Activated naive CD8-positive, alpha-beta T cell treated with anti-CD3 and anti-CD28 coated beads for 36 hours (primary cell): ENCODE results near the gene PECR. TPM values are rescaled to one million over a fixed set of nuclear protein-coding genes. Genes with fewer than 3 reads are reported as not detected.

ENCODE experiments used
- DNase-seq: peaks from one replicate; pipeline ENCODE4 v3.0.0; 2021
- H3K27ac Mint-ChIP-seq: one replicate; pipeline ENCODE4 v1.8.0; 2022; ENCODE audit warnings: mild to moderate bottlenecking, moderate library complexity, mixed read lengths
- H3K27me3 Mint-ChIP-seq: one replicate; pipeline ENCODE4 v1.8.0; 2022; ENCODE audit warnings: mild to moderate bottlenecking, mixed read lengths
- H3K36me3 Mint-ChIP-seq: one replicate; pipeline ENCODE4 v1.8.0; 2021; ENCODE audit warnings: mild to moderate bottlenecking, mixed read lengths
- H3K4me1 Mint-ChIP-seq: one replicate; pipeline ENCODE4 v1.8.0; 2021; ENCODE audit warnings: mixed read lengths
- H3K4me3 Mint-ChIP-seq: one replicate; pipeline ENCODE4 v1.8.0; 2022; ENCODE audit warnings: mild to moderate bottlenecking, moderate library complexity, mixed read lengths
- H3K9me3 Mint-ChIP-seq: one replicate; pipeline ENCODE4 v1.8.0; 2022; ENCODE audit warnings: mixed read lengths
- total RNA-seq, 2 experiments: library from RNA; stranded (reverse); gene quantifications; one replicate each; pipeline ENCODE4 v1.2.3, GENCODE V29; 2021

PECR gene
- total RNA-seq, result 10 to 100 TPM; 15.3 to 16.2 TPM

DNA sequence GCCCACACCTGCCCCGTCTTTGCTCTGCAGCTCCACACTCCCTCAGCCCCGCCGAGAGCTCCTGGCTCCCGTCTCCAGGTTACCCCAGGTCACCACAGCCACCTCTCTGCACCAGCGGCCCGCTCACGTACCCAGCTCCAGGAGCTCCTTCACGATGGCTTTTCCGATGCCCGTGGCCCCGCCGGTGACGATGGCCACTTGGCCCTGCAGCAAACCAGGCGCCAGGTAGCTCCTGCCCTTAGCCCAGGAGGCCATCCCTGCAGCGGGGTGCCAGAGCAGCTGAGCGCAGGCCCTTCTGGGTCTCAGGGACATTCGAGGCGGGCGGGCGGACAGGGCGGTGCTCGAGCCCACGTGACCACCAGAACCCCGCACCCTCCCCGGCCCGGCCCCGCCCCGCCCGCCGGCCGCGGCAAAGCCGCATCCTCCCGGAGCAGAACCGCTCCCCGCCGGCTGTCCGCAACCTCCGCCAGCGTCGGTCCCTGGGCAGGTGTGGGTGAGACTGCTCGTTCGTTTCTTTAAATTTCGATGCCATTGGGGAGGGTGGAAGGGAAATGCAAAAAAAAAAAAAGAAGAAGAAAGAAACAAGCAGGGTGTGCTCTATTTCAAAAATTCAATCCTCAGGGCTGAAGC, at the start of gene PECR, which contains the start of gene TMEM169:
TSS of gene PECR (minus strand) at position 323 of the 630 bp plus-strand sequence. CDS start at position 255, 68 bp downstream.
TSS of gene TMEM169 (plus strand) at position 433 of the 630 bp plus-strand sequence. CDS start 14,045 bp downstream, outside the sequence.
- peaks cover 3% of the 10 kb centered on the region for H3K9me3 Mint-ChIP-seq
- peaks cover 39% of the 10 kb centered on the region for H3K4me1 Mint-ChIP-seq
- no peaks in the 10 kb centered on the region for H3K36me3 Mint-ChIP-seq
- H3K27me3 Mint-ChIP-seq, result no peaks in the 10 kb centered on the region
- H3K27ac Mint-ChIP-seq, result peak within 1 kb of the TSS; percentile 82
- peak within 1 kb of the TSS; percentile 97 for H3K4me3 Mint-ChIP-seq
- DNase-seq, result peak; percentile 79

DNA sequence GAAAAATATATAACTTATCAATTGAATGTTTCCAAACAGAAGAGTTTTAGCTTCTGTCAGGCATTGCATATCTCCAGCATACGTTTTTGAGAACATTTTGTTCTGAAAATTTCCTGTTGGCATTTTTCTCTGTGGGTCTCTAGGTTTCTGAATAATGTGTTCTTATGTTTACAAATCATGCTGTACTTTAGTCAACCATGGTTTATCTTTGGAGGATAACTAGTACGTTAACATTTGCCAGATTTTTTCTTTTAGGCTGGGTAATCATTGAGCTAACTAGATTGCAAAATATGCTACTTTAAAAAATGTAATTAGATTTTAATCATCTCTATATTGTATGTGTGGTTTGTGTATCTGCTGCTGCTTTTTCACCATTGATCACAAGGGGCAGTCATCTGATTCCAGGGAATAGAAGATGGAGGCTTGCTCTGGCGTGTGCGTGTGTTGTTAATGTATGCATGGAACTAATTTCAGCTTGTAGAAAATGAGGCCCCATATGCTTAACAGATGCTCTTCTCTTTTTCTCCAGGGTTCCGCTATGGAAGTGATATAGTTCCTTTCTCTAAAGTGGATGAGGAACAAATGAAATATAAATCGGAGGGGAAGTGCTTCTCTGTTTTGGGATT, 48.9 kb upstream of the PECR start:
- no peaks in the 10 kb centered on the region for H3K9me3 Mint-ChIP-seq
- peaks cover 52% of the 10 kb centered on the region for H3K36me3 Mint-ChIP-seq
- DNase-seq, result no peak
- H3K27ac Mint-ChIP-seq, result no peak overlapping the region
- H3K27me3 Mint-ChIP-seq, result no peaks in the 10 kb centered on the region
- H3K4me3 Mint-ChIP-seq, result no peak overlapping the region
- peaks cover 49% of the 10 kb centered on the region for H3K4me1 Mint-ChIP-seq

DNA sequence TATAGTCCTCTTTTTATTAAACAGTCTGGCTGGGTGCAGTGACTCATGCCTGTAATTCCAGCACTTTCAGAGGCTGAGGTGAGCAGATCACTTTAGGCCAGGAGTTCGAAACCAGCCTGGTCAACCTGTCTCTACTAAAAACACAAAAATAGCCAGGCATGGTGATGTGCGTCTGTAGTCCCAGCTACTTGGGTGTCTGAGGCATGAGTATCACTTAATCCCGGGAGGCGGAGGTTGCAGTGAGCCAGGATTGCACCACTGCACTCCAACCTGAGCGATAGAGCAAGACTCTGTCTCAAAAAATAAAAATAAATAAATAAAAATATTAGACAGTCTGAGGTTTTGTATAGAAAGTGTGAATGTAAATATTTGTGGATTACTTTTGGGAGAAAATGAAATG, 45.3 kb upstream of the PECR start:
- H3K36me3 Mint-ChIP-seq, result peaks cover 53% of the 10 kb centered on the region

DNA sequence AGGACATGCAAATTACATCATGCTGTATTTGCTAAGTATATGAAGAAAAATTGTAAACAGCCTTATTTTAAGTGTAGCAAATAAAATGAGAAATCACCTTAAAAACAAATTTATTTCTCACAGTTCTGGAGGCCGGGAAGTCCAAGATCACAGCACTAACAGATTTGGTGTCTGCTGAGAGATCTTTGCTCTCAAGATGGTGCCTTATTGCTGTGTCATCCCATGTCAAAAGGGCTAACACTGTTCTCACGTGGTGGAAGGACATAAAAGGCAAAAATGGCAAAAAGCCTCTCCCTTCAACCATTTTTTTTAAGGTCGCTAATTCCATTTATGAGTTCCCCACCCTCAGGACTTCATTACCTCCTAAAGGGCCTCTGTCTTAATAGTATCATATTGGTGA, 39.6 kb upstream of the PECR start:
- H3K4me1 Mint-ChIP-seq, result peaks cover 81% of the 10 kb centered on the region
- DNase-seq, result no peak
- H3K9me3 Mint-ChIP-seq, result no peaks in the 10 kb centered on the region
- H3K36me3 Mint-ChIP-seq, result peaks cover 77% of the 10 kb centered on the region
- peak overlapping the region; percentile 97 for H3K27ac Mint-ChIP-seq
- peak overlapping the region; percentile 11 for H3K4me3 Mint-ChIP-seq
- H3K27me3 Mint-ChIP-seq, result no peaks in the 10 kb centered on the region

More for the DNA sequence above, 45.3 kb upstream of the PECR start:
- Mint-ChIP-seq H3K4me1 (peaks cover 60% of the 10 kb centered on the region), H3K4me3 (no peak overlapping the region), H3K27me3 (no peaks in the 10 kb centered on the region), H3K9me3 (no peaks in the 10 kb centered on the region), H3K27ac (peak overlapping the region; percentile 22)
- DNase-seq, result no peak

DNA sequence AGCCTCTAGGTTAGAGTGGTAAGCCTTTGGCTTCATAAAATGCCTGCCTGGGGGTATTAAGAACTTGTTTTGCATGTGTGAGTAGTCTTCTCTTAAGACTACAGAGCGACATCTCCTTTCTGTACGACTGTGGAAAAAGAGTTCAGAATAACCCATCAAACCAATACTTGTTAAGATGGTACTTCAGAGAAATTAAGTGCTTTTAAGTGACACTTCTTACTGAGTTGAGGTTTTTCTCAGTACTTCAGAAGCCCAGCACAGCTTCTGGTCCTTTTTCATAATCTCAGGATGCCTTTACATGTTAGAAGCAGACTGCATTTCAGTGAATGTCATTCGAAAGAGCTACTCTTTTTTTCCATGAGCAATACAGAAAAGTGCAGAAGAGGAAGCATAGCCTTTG, 38.4 kb upstream of the PECR start:
- H3K27me3 Mint-ChIP-seq, result no peaks in the 10 kb centered on the region
- H3K4me3 Mint-ChIP-seq, result peak overlapping the region; percentile 67
- H3K27ac Mint-ChIP-seq, result peak overlapping the region; percentile 97
- H3K4me1 Mint-ChIP-seq, result peaks cover 81% of the 10 kb centered on the region
- no peak for DNase-seq
- no peaks in the 10 kb centered on the region for H3K9me3 Mint-ChIP-seq
- H3K36me3 Mint-ChIP-seq, result peaks cover 81% of the 10 kb centered on the region

DNA sequence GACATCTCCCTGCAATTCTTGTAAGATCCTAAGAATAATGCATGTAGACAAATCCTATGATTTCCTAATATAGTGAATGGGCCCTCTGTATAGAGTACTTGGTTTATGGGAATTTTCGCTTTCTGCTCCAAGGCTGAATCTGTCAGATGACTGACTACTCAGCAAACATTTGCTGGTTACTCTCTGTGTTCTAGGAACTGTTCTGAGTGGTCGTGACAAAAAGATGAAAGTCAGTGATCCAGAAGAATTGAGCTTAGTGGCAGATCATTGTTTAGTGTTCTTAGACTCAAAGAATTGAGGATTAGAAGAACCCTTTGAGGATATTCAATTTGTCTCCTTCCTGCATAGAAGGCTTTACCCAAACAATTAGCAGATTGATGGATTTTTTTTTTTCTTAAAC, 37.5 kb upstream of the PECR start:
- Mint-ChIP-seq H3K27me3 (no peaks in the 10 kb centered on the region), H3K9me3 (no peaks in the 10 kb centered on the region), H3K4me3 (peak overlapping the region; percentile 50), H3K27ac (peak overlapping the region; percentile 97), H3K4me1 (peaks cover 81% of the 10 kb centered on the region), H3K36me3 (peaks cover 82% of the 10 kb centered on the region)
- DNase-seq, result no peak

DNA sequence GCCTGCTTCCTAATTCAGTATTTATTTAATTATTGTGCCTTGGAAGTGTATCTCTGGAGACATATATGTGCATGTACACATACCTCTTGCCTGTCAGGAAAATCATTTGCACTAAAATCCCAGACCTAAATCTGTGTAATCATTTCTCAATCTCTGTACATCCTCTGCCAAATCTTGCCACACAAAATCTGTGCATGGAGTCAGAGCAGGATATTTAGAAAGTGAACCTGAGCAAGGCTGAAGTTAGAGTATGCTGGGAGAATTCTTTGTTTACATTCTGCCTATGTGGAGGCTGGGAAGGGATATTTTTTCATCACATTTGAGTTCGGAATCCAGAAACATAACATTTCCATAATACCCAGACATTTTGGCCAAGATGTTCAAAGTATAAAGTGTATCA, 36.9 kb upstream of the PECR start:
- H3K27ac Mint-ChIP-seq, result peak overlapping the region; percentile 97
- peaks cover 84% of the 10 kb centered on the region for H3K36me3 Mint-ChIP-seq
- H3K9me3 Mint-ChIP-seq, result no peaks in the 10 kb centered on the region
- H3K27me3 Mint-ChIP-seq, result no peaks in the 10 kb centered on the region
- peaks cover 84% of the 10 kb centered on the region for H3K4me1 Mint-ChIP-seq
- DNase-seq, result no peak
- H3K4me3 Mint-ChIP-seq, result peak overlapping the region; percentile 44

DNA sequence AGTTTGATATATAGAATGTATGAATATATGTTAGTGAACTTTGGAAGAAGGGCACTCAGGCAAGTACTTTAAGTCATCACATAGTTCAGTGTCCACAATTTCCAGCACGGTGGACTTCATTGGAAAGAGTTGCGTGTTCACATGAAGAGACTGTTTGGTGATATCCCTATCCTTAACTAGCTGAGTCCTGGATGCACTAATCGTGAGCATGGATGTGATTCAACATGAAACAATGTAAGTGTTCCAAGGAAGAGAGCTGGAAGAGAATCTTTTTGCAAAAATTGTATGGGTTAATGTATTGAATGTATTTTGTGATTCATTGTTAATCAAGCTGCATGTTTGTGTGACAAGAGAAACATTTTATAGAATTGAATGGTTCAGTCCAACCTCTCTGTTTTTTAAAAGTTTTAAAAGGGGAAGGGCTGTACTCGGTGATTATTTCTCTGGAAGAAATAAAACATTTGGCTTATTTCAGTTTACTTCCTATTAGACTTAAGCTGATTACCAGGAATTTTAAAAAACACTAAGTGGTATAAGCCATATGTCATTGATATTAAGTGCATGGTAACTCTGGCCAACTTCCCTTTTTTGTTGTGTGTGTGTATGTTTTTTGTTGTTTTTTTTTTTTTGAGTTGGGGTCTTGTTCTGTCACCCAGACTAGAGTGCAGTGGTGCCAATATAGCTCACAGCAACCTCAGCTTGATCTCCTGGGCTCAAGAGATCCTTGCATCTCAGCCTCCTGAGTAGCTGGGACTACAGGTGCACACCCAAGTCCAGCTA, 36.1 kb upstream of the PECR start:
- H3K4me1 Mint-ChIP-seq, result peaks cover 89% of the 10 kb centered on the region
- H3K27me3 Mint-ChIP-seq, result no peaks in the 10 kb centered on the region
- H3K9me3 Mint-ChIP-seq, result no peaks in the 10 kb centered on the region
- H3K27ac Mint-ChIP-seq, result peak overlapping the region; percentile 97
- H3K36me3 Mint-ChIP-seq, result peaks cover 88% of the 10 kb centered on the region
- H3K4me3 Mint-ChIP-seq, result peak overlapping the region; percentile 3
- no peak for DNase-seq

DNA sequence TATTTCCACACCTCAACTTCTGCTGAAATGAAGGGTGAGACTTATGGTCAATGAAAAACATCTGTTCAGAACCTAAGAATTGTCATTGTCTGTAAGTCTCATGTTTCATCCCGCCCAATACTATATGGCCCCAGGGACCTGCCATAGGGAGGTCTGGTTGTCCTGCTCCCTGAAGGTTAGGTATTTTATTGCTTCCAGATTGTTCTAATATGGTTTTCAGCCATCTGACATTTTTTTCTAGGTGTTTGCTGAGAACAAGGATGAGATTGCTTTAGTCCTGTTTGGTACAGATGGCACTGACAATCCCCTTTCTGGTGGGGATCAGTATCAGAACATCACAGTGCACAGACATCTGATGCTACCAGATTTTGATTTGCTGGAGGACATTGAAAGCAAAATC, 34.8 kb upstream of the PECR start:
- Mint-ChIP-seq H3K36me3 (peaks cover 86% of the 10 kb centered on the region), H3K9me3 (no peaks in the 10 kb centered on the region), H3K27me3 (no peaks in the 10 kb centered on the region), H3K4me3 (peak overlapping the region; percentile 50), H3K4me1 (peaks cover 87% of the 10 kb centered on the region), H3K27ac (peak overlapping the region; percentile 97)
- no peak for DNase-seq

DNA sequence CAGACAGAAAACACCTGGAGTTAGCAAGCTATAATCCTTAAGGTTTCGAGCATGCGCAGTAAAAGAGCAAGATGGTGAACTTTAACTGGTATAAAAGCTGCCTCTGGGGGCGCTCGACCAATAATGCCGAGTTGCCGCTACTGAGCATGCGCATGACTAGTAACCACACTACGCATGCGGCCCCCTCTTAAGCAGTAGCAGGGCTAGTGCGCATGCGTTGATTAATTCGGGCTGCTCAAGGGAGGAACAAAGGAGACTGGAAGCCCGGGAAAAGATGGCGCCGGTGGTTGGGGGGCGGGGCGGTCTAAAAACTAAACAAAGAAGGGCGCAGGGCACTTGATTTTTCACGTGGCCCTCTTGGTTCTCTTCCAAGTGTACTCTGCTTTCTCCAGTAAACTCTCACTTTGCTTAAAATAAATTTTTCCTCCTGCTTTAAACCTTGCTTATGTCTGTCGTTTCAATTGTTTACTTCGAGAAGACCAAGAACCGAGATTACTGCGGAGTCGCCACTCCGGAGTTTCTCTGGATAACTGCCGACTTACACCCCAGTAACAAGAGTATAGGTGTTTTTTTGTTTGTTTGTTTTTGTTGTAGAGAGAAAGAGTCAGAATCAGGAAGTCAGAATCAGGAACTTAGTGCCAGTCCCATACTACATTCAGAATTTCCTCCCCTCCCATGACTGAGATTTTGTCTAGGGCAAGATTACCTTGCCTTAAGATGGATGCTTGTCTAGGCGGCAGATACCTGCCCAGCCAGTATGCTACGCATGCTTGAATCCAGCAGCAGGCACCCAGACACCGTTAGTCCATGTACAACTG, 33.3 kb upstream of the PECR start:
- peak; percentile 92 for DNase-seq
- H3K4me1 Mint-ChIP-seq, result peaks cover 79% of the 10 kb centered on the region
- no peaks in the 10 kb centered on the region for H3K27me3 Mint-ChIP-seq
- H3K36me3 Mint-ChIP-seq, result peaks cover 86% of the 10 kb centered on the region
- H3K9me3 Mint-ChIP-seq, result no peaks in the 10 kb centered on the region
- peak overlapping the region; percentile 87 for H3K4me3 Mint-ChIP-seq
- H3K27ac Mint-ChIP-seq, result peak overlapping the region; percentile 89

DNA sequence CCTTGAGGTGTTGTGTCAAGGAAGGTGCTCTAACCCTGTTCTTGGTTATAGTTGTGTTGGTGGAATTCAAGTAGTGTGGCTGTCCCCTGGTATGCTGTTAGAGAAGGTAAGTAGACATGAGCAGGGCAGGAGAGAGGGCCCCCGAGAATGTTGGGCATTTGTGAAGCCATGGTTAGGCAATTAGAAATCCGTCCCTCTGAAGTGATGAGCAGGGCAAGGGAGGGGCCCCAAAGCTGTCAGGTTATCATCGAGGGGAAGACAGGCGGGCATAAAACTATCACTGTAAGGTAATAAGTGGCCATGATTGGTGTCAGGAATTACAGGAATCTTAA, 32.7 kb upstream of the PECR start:
- peak overlapping the region; percentile 89 for H3K27ac Mint-ChIP-seq
- DNase-seq, result no peak
- H3K36me3 Mint-ChIP-seq, result peaks cover 82% of the 10 kb centered on the region
- peak overlapping the region; percentile 87 for H3K4me3 Mint-ChIP-seq
- no peaks in the 10 kb centered on the region for H3K9me3 Mint-ChIP-seq
- H3K4me1 Mint-ChIP-seq, result peaks cover 74% of the 10 kb centered on the region
- no peaks in the 10 kb centered on the region for H3K27me3 Mint-ChIP-seq

DNA sequence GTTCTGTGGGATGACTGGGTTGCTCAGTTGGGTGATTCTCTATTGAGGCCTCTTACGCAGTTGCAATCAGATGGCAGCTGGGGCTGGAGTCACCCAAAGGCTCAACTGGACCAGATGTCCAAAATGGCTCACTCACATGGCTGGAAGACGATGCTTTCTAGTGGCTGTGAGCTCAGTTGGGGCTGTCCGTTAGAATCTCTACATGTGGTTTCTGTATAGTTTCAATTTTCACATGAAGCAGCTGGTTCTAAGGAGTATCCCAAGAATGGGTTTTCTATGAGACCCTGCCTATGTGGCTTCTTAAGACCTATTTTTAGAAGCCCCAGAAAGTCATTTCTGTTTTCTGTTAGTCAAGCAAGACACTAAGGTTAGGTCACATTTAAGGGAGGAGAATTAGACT, 32.0 kb upstream of the PECR start:
- Mint-ChIP-seq H3K27me3 (peaks cover 3% of the 10 kb centered on the region), H3K9me3 (no peaks in the 10 kb centered on the region), H3K4me1 (peaks cover 71% of the 10 kb centered on the region), H3K27ac (peak overlapping the region; percentile 88), H3K4me3 (peak overlapping the region; percentile 30), H3K36me3 (peaks cover 80% of the 10 kb centered on the region)
- DNase-seq, result no peak

DNA sequence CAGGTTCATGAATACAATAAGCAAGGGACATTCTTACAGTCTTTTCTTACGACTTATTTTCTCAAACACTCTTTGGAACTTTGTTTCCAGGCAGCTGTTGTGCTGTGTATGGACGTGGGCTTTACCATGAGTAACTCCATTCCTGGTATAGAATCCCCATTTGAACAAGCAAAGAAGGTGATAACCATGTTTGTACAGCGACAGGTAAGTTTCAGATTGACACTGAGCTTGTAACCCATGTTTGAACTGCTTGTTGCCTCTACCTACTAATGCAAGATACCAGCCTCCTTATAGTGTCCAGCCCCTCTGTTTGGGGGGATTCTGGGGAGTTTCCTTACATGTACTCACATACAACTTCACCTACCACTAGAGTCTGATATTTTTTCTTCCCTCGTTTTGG, 31.3 kb upstream of the PECR start:
- H3K9me3 Mint-ChIP-seq, result no peaks in the 10 kb centered on the region
- peaks cover 3% of the 10 kb centered on the region for H3K27me3 Mint-ChIP-seq
- H3K27ac Mint-ChIP-seq, result peak overlapping the region; percentile 88
- H3K4me1 Mint-ChIP-seq, result peaks cover 71% of the 10 kb centered on the region
- DNase-seq, result no peak
- peak overlapping the region; percentile 30 for H3K4me3 Mint-ChIP-seq
- peaks cover 73% of the 10 kb centered on the region for H3K36me3 Mint-ChIP-seq

DNA sequence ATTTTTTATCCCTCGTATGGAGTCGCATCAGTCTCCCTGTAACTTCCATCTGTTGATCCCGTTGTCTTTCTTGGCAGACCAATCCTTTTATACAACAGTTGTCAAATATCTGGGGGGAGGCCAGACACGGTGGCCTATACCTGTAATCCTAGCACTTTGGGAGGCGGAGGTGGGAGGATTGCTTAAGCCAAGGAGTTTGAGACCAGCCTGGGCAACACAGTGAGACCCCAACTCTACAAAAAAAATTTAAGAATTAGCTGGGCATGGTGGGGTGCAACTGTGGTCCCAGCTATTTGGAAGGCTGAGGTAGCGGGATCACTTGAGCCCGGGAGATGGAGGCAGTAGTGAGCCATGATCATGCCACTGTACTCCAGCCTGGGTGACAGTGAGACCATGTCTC, 29.5 kb upstream of the PECR start:
- Mint-ChIP-seq H3K27ac (peak overlapping the region; percentile 80), H3K27me3 (peaks cover 3% of the 10 kb centered on the region), H3K36me3 (peaks cover 58% of the 10 kb centered on the region), H3K4me3 (peak overlapping the region; percentile 100), H3K9me3 (no peaks in the 10 kb centered on the region), H3K4me1 (peaks cover 54% of the 10 kb centered on the region)
- no peak for DNase-seq

DNA sequence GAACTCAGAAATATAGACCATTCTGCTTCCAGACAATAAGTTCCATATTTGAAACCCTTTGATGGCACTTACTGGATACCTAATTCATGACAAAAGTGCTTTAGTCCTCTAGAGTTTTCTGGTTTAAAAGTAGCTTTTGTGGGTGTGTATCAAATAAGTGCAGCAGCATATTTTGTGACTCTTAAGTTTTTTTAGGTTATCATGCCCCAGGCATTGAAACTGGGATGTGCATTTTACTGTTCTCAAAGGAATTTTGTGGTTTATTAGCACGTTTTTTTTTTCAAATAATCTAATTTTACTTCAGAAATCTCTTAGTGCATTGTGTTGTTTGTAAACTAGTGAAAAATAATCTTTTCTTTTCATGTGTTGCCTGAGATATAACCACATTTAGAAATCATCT, 29.0 kb upstream of the PECR start:
- Mint-ChIP-seq H3K4me1 (peaks cover 53% of the 10 kb centered on the region), H3K9me3 (no peaks in the 10 kb centered on the region), H3K4me3 (peak overlapping the region; percentile 100), H3K36me3 (peaks cover 55% of the 10 kb centered on the region), H3K27me3 (peaks cover 3% of the 10 kb centered on the region), H3K27ac (peak overlapping the region; percentile 100)
- no peak for DNase-seq
